Measurements from ENCODE around the gene PDK4. TPM values are rescaled to one million over a fixed set of nuclear protein-coding genes. Genes with fewer than 3 reads are reported as not detected.
"Not testable (repeated sequence)": the region's sequence is repeated elsewhere in the genome, so short reads cannot be mapped to it uniquely, and the experiment has no call there.

Gene PDK4
- total RNA-seq, 1 donor from 2014 or later = 0.07 TPM

GRCh38 chr7:95609277-95609971 lies 13.1 kb upstream of the PDK4 start:
- H3K27me3 Mint-ChIP-seq (ENCODE audit: low read depth) = peaks cover 15% of the 10 kb centered on the region

GRCh38 chr7:95608359-95609173 lies 12.2 kb upstream of the PDK4 start:
- Mint-ChIP-seq H3K9me3 (peaks cover 7% of the 10 kb centered on the region), H3K4me1 (peaks cover 47% of the 10 kb centered on the region), H3K27ac (ENCODE audit: unreplicated experiment) (peak overlapping the region; percentile 94), H3K4me3 (peak overlapping the region; percentile 83), H3K36me3 (ENCODE audit: low read depth) (peaks cover 2% of the 10 kb centered on the region), H3K27me3 (ENCODE audit: low read depth) (peaks cover 17% of the 10 kb centered on the region)
- TF ChIP-seq CTCF (conservative IDR thresholded peaks at IDR 0.05) = no peak
- peak; percentile 45 for DNase-seq (ENCODE audit: low read depth, low spot score)

More at GRCh38 chr7:95609277-95609971, 13.1 kb upstream of the PDK4 start:
- Mint-ChIP-seq H3K36me3 (ENCODE audit: low read depth) (peaks cover 10% of the 10 kb centered on the region), H3K4me1 (peaks cover 47% of the 10 kb centered on the region), H3K9me3 (peaks cover 15% of the 10 kb centered on the region), H3K27ac (ENCODE audit: unreplicated experiment) (no peak overlapping the region), H3K4me3 (no peak overlapping the region)
- no peak for DNase-seq (ENCODE audit: low read depth, low spot score)
- TF ChIP-seq CTCF (conservative IDR thresholded peaks at IDR 0.05) = no peak

- no peak for DNase-seq (ENCODE audit: low read depth, low spot score)
- TF ChIP-seq CTCF (conservative IDR thresholded peaks at IDR 0.05) = no peak
- peaks cover 21% of the 10 kb centered on the region for H3K27me3 Mint-ChIP-seq (ENCODE audit: low read depth)
- H3K9me3 Mint-ChIP-seq = peaks cover 2% of the 10 kb centered on the region
- peaks cover 2% of the 10 kb centered on the region for H3K36me3 Mint-ChIP-seq (ENCODE audit: low read depth)
- no peak overlapping the region for H3K27ac Mint-ChIP-seq (ENCODE audit: unreplicated experiment)
- no peak overlapping the region for H3K4me3 Mint-ChIP-seq
- peaks cover 47% of the 10 kb centered on the region for H3K4me1 Mint-ChIP-seq
These were observed 11.2 kb upstream of the PDK4 start for GRCh38 chr7:95607561-95607960.

- H3K4me1 Mint-ChIP-seq = peaks cover 33% of the 10 kb centered on the region
- TF ChIP-seq CTCF (conservative IDR thresholded peaks at IDR 0.05) = no peak
- H3K27me3 Mint-ChIP-seq (ENCODE audit: low read depth) = peaks cover 44% of the 10 kb centered on the region
These were observed 9.0 kb upstream of the PDK4 start for GRCh38 chr7:95605275-95605674.

GRCh38 chr7:95604811-95605210 lies 8.5 kb upstream of the PDK4 start:
- H3K4me3 Mint-ChIP-seq; H3K36me3 Mint-ChIP-seq (ENCODE audit: low read depth); H3K9me3 Mint-ChIP-seq; DNase-seq (ENCODE audit: low read depth, low spot score); H3K27ac Mint-ChIP-seq (ENCODE audit: unreplicated experiment): not testable (repeated sequence)
- H3K27me3 Mint-ChIP-seq (ENCODE audit: low read depth) = peaks cover 44% of the 10 kb centered on the region
- H3K4me1 Mint-ChIP-seq = peaks cover 29% of the 10 kb centered on the region

More at GRCh38 chr7:95605275-95605674, 9.0 kb upstream of the PDK4 start:
- H3K4me3 Mint-ChIP-seq = no peak overlapping the region
- H3K36me3 Mint-ChIP-seq (ENCODE audit: low read depth) = peaks cover 2% of the 10 kb centered on the region
- H3K27ac Mint-ChIP-seq (ENCODE audit: unreplicated experiment) = no peak overlapping the region
- DNase-seq (ENCODE audit: low read depth, low spot score) = no peak
- peaks cover 2% of the 10 kb centered on the region for H3K9me3 Mint-ChIP-seq

GRCh38 chr7:95604397-95604796 lies 8.1 kb upstream of the PDK4 start:
- H3K36me3 Mint-ChIP-seq (ENCODE audit: low read depth); H3K27ac Mint-ChIP-seq (ENCODE audit: unreplicated experiment); H3K4me3 Mint-ChIP-seq; H3K9me3 Mint-ChIP-seq; DNase-seq (ENCODE audit: low read depth, low spot score): not testable (repeated sequence)
- H3K27me3 Mint-ChIP-seq (ENCODE audit: low read depth) = peaks cover 48% of the 10 kb centered on the region
- H3K4me1 Mint-ChIP-seq = peaks cover 26% of the 10 kb centered on the region

All from neural crest cell (in vitro differentiated cells).